Measurements from ENCODE around the gene PTN. TPM values are rescaled to one million over a fixed set of nuclear protein-coding genes. Genes with fewer than 3 reads are reported as not detected.

The PTN gene
- total and polyA plus RNA-seq, 10 of the 15 experiments (the other 5 are each of a cell fraction or from before 2014, with no cell fraction given), result 0.09 to 1.2 (median 0.13) TPM; not detected in 7

- no peaks in the 10 kb centered on the region for H3K79me2 ChIP-seq (ENCODE audit: control insufficient read depth, insufficient read depth, low read length)
- no peak overlapping the region for H2AFZ ChIP-seq (ENCODE audit: control insufficient read depth, low read depth, low read length)
- H3K27ac ChIP-seq (ENCODE audit: control insufficient read depth, insufficient read depth), result no peak overlapping the region
- H3K4me1 ChIP-seq (ENCODE audit: control insufficient read depth, insufficient read depth, low read length), result no peaks in the 10 kb centered on the region
- ChIA-PET SMC1A (ENCODE audit: uncharacterized antibody, unreplicated experiment) (no interaction called here), CTCF (interaction anchor here (0.7 kb wide), 1 partner anchor 31 kb away, joined by 3 read pairs; no protein-coding TSS in a partner anchor), POLR2A (no interaction called here), RAD21 (ENCODE audit: unreplicated experiment) (no interaction called here)
- no peaks in the 10 kb centered on the region for H4K20me1 ChIP-seq (ENCODE audit: control insufficient read depth, insufficient read depth)
- H3K9me3 ChIP-seq (replicated peaks; ENCODE audit: control insufficient read depth, insufficient read depth, low read length), result no peaks in the 10 kb centered on the region
- WGBS (ENCODE audit: insufficient coverage, insufficient replicate concordance, low lambda C conversion rate, missing lambda C conversion rate), result 8% methylated on average over 4 of the region's 4 CpGs
- in situ Hi-C loops (cut with MboI), result no loop called here
- intact Hi-C loops (cut with micrococcal nuclease; ENCODE audit: unreplicated experiment), result no loop called here
- no peak overlapping the region for H3K4me2 ChIP-seq (ENCODE audit: control insufficient read depth, insufficient read depth)
- no TSS peak for BruUV-seq (replicated peaks)
- H3K9ac ChIP-seq (ENCODE audit: control insufficient read depth, insufficient read depth, low read length), result no peak overlapping the region
- FAIRE-seq (no peak), DNase-seq (ENCODE audit: low read depth, low spot score) (no peak), ATAC-seq (no peak)
- TF ChIP-seq ZNF384 (IDR thresholded peaks at IDR 0.05; ENCODE audit: borderline replicate concordance, low read depth, low read length), result no peak
- TF ChIP-seq ESRRA (IDR thresholded peaks at IDR 0.05; ENCODE audit: low read length), result no peak
- no peak for TF ChIP-seq TARDBP (IDR thresholded peaks at IDR 0.05; ENCODE audit: borderline replicate concordance)
- TF ChIP-seq MEF2B (IDR thresholded peaks at IDR 0.05; ENCODE audit: partially characterized antibody, poor library complexity, severe bottlenecking), result no peak
- TF ChIP-seq SMARCA5 (IDR thresholded peaks at IDR 0.05), result no peak
- TF ChIP-seq SIX5 (IDR thresholded peaks at IDR 0.05; ENCODE audit: low read depth, low read length, severe bottlenecking), result no peak
- TF ChIP-seq MXI1 (IDR thresholded peaks at IDR 0.05; ENCODE audit: low read depth, low read length), result no peak
- no peak for TF ChIP-seq ZNF274 (IDR thresholded peaks at IDR 0.05; ENCODE audit: insufficient read depth, insufficient read length)
- no peak for TF ChIP-seq MYC (IDR thresholded peaks at IDR 0.05; ENCODE audit: insufficient read depth, insufficient read length, insufficient replicate concordance, low read length, severe bottlenecking)
- TF ChIP-seq NFYB (IDR thresholded peaks at IDR 0.05; ENCODE audit: insufficient read depth, low read depth, low read length), result no peak
- no peak for TF ChIP-seq NBN (IDR thresholded peaks at IDR 0.05)
- TF ChIP-seq BACH1 (IDR thresholded peaks at IDR 0.05; ENCODE audit: borderline replicate concordance), result no peak
- no peak for TF ChIP-seq MTA3 (IDR thresholded peaks at IDR 0.05; ENCODE audit: borderline replicate concordance, low read length)
- no peak for TF ChIP-seq EZH2 (IDR thresholded peaks at IDR 0.05; ENCODE audit: borderline replicate concordance, control insufficient read depth, low read depth, low read length)
- no peak for TF ChIP-seq ZBTB4 (CRISPR knock-in tag; IDR thresholded peaks at IDR 0.05)
- TF ChIP-seq GABPA (IDR thresholded peaks at IDR 0.05; ENCODE audit: low read depth), result no peak
- no peak for TF ChIP-seq BMI1 (IDR thresholded peaks at IDR 0.05; ENCODE audit: borderline replicate concordance)
- TF ChIP-seq MLLT1 (IDR thresholded peaks at IDR 0.05), result no peak
- H3K4me3 ChIP-seq, result no peak overlapping the region
- no peaks in the 10 kb centered on the region for H3K36me3 ChIP-seq (ENCODE audit: control insufficient read depth in 2 of 2, insufficient read depth in 2 of 2, low read length in 1 of 2)
- H3K27me3 ChIP-seq (replicated peaks in 1 of 2; ENCODE audit: control insufficient read depth in 2 of 2, insufficient read depth in 2 of 2, low read length in 1 of 2), result no peaks in the 10 kb centered on the region
Measured at GRCh38 chr7:137306748-137307147, 36.8 kb downstream of the PTN start.
